ENCODE measurements around the gene KYNU.

The KYNU gene

DNA sequence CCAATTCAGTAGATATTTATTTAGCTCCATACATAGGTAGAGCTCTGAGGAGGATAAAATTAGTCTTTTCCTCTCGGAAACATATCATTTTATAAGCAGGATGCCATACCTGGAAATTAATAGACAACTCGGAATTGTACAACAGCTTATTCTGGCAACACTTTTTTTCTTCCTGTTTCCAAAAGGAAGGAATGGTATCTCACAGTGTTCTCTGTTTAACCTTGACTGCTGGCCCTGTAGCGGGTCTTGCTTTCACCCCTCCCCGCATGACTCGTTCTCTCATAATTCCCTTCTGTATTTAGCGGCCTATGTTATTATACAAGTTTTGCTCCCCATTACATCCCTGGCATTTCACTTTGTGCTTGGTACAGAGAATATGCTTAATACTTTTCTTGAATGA is 2.5 kb upstream of the KYNU start:
- Histone ChIP-seq H3K27me3 (ENCODE audit: insufficient read depth, low read depth) (no peaks in the 10 kb centered on the region), H2AFZ (ENCODE audit: low read depth) (no peak overlapping the region), H3K36me3 (ENCODE audit: insufficient read depth) (no peaks in the 10 kb centered on the region), H4K20me1 (ENCODE audit: insufficient read depth) (no peaks in the 10 kb centered on the region), H3K9ac (no peak overlapping the region), H3K4me3 (IDR thresholded peaks at IDR 0.05; ENCODE audit: insufficient read depth, low read depth, low read length) (no peak overlapping the region), H3K27ac (no peak overlapping the region), H3K4me2 (no peak overlapping the region), H3K79me2 (ENCODE audit: insufficient read depth, low read depth) (no peaks in the 10 kb centered on the region), H3K4me1 (ENCODE audit: low read depth, poor library complexity, severe bottlenecking) (no peaks in the 10 kb centered on the region)
- TF ChIP-seq, protein P1, sequence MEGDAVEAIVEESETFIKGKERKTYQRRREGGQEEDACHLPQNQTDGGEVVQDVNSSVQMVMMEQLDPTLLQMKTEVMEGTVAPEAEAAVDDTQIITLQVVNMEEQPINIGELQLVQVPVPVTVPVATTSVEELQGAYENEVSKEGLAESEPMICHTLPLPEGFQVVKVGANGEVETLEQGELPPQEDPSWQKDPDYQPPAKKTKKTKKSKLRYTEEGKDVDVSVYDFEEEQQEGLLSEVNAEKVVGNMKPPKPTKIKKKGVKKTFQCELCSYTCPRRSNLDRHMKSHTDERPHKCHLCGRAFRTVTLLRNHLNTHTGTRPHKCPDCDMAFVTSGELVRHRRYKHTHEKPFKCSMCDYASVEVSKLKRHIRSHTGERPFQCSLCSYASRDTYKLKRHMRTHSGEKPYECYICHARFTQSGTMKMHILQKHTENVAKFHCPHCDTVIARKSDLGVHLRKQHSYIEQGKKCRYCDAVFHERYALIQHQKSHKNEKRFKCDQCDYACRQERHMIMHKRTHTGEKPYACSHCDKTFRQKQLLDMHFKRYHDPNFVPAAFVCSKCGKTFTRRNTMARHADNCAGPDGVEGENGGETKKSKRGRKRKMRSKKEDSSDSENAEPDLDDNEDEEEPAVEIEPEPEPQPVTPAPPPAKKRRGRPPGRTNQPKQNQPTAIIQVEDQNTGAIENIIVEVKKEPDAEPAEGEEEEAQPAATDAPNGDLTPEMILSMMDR (conservative IDR thresholded peaks at IDR 0.05; ENCODE audit: low read depth, low read length): no peak

DNA sequence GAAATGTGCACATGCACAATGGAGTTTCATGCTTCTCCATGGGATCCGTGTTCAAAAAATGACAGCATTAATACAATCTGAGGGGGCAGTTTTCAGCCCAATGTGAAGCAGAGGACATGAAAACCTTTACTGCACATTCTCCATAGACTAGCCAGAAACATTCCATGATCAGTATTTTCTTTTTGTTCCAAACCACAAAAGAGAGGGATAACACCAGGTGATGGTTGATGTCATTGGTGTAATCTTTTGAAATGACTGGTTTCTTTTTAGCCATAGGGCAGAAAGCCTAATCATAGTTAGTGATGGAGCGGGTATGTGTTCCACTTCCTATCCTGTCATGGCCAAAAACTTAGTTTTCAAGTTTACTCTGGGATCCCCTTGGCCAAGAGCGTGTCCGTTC is 1.8 kb upstream of the KYNU start:
- Histone ChIP-seq H4K20me1 (ENCODE audit: insufficient read depth) (no peaks in the 10 kb centered on the region), H3K4me1 (ENCODE audit: low read depth, poor library complexity, severe bottlenecking) (no peaks in the 10 kb centered on the region), H3K9ac (no peak overlapping the region), H3K27ac (no peak overlapping the region), H3K27me3 (ENCODE audit: insufficient read depth, low read depth) (no peaks in the 10 kb centered on the region), H3K36me3 (ENCODE audit: insufficient read depth) (no peaks in the 10 kb centered on the region), H3K4me2 (no peak overlapping the region), H3K79me2 (ENCODE audit: insufficient read depth, low read depth) (no peaks in the 10 kb centered on the region), H3K4me3 (IDR thresholded peaks at IDR 0.05; ENCODE audit: insufficient read depth, low read depth, low read length) (no peak overlapping the region), H2AFZ (ENCODE audit: low read depth) (no peak overlapping the region)
- TF ChIP-seq, protein P1 (conservative IDR thresholded peaks at IDR 0.05; ENCODE audit: low read depth, low read length): no peak

DNA sequence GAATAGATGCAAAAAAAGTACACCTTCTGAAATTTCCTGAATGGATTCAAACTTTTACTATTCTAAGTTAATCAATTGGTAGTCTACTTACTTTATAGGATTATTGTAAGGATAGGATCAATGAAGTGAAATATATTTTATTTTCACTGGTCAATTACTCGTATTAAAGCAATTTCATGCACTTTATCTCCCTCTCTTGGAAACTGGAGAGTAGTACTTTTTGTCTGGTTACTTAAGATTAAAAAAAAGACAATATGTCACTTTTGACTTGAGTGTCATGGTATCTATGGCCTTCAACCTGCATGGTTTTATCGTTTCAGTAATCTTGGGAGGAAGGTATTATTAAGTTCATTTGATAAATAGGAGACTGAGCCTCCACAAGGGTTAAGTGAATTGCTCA is 1.0 kb upstream of the KYNU start:
- no peaks in the 10 kb centered on the region for H4K20me1 ChIP-seq (ENCODE audit: insufficient read depth)
- no peaks in the 10 kb centered on the region for H3K79me2 ChIP-seq (ENCODE audit: insufficient read depth, low read depth)
- H3K4me1 ChIP-seq (ENCODE audit: low read depth, poor library complexity, severe bottlenecking): no peaks in the 10 kb centered on the region
- no peak overlapping the region for H3K4me2 ChIP-seq
- H3K27me3 ChIP-seq (ENCODE audit: insufficient read depth, low read depth): no peaks in the 10 kb centered on the region
- no peaks in the 10 kb centered on the region for H3K36me3 ChIP-seq (ENCODE audit: insufficient read depth)
- no peak overlapping the region for H2AFZ ChIP-seq (ENCODE audit: low read depth)
- no peak overlapping the region for H3K4me3 ChIP-seq (IDR thresholded peaks at IDR 0.05; ENCODE audit: insufficient read depth, low read depth, low read length)
- TF ChIP-seq, protein P1 (conservative IDR thresholded peaks at IDR 0.05; ENCODE audit: low read depth, low read length): no peak
- H3K9ac ChIP-seq: no peak overlapping the region
- H3K27ac ChIP-seq: no peak overlapping the region

DNA sequence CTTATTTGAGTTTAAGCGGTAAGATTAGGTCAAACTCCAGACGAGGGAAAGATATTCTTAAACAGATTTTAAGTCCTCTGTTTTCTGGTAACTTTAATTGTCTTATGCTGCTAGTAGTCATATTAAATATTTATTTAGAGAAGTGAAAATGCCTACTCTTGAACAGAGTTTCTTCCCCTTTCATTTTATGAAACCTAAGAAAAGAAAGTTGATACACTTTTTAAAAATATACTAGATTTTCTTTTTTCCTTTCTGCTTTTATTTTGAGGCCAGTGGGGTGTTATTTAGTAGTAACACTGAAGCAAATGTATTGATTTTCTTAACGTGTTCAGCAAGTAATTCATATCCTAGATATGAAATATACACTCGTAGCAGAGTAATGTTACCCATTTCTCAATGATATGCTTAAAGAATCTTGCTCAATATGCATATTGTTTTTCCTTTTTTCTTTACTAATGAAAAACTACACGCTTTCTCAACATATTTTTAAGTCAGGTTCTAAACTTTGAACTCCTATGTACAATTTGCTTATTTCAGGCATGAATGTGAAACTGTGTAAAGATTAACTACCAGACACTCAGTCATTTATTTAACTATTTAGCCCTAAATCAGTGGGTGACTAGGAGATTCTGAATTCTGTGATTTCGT is 691 bp downstream of the KYNU start:
- Histone ChIP-seq H2AFZ (ENCODE audit: low read depth) (no peak overlapping the region), H3K27ac (no peak overlapping the region), H3K4me3 (IDR thresholded peaks at IDR 0.05; ENCODE audit: insufficient read depth, low read depth, low read length) (no peak overlapping the region), H3K4me2 (no peak overlapping the region), H4K20me1 (ENCODE audit: insufficient read depth) (no peaks in the 10 kb centered on the region), H3K27me3 (ENCODE audit: insufficient read depth, low read depth) (no peaks in the 10 kb centered on the region), H3K36me3 (ENCODE audit: insufficient read depth) (no peaks in the 10 kb centered on the region), H3K79me2 (ENCODE audit: insufficient read depth, low read depth) (no peaks in the 10 kb centered on the region), H3K9ac (no peak overlapping the region), H3K4me1 (ENCODE audit: low read depth, poor library complexity, severe bottlenecking) (no peaks in the 10 kb centered on the region)
- TF ChIP-seq, protein P1 (conservative IDR thresholded peaks at IDR 0.05; ENCODE audit: low read depth, low read length): no peak

Data from KMS-11 (cell line).